ENCODE data around the gene DENND1A.

DNA sequence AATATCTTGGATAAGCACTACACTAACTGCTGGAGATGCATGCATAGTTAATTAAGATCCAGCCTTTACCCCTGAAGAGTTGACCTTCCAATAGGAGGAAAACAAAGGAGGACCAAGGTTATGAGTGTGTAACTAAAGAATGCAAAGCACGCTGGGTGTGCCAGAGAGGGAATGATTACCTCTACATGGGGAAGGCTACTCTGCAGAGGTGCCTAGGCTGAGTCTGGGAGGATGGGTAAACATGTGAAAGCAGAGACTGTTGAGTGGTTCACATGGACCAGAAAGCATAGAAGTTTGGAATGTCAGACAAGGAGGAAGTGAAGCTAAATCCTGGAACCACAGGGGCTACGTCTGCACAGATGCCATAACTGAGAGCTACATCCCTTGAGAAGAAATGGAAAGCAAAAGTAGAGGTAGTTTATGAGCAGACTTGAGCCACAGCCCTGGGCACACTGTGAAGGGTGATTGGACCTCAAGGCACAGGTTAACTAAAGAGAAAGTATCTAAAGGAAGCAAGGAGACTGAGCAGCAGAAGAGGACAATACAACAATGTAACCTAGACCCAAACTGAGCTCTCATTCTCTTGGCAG, 176.2 kb downstream of the DENND1A start:
- TF ChIP-seq, protein P1, sequence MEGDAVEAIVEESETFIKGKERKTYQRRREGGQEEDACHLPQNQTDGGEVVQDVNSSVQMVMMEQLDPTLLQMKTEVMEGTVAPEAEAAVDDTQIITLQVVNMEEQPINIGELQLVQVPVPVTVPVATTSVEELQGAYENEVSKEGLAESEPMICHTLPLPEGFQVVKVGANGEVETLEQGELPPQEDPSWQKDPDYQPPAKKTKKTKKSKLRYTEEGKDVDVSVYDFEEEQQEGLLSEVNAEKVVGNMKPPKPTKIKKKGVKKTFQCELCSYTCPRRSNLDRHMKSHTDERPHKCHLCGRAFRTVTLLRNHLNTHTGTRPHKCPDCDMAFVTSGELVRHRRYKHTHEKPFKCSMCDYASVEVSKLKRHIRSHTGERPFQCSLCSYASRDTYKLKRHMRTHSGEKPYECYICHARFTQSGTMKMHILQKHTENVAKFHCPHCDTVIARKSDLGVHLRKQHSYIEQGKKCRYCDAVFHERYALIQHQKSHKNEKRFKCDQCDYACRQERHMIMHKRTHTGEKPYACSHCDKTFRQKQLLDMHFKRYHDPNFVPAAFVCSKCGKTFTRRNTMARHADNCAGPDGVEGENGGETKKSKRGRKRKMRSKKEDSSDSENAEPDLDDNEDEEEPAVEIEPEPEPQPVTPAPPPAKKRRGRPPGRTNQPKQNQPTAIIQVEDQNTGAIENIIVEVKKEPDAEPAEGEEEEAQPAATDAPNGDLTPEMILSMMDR (conservative IDR thresholded peaks at IDR 0.05; ENCODE audit: low read depth, low read length): no peak
- TF ChIP-seq EZH2 (IDR thresholded peaks at IDR 0.05; ENCODE audit: low read length, unreplicated experiment) (no peak), EZH2phosphoT487 (IDR thresholded peaks at IDR 0.05; ENCODE audit: borderline replicate concordance, low read length) (no peak)

All from PC-3 (cell line).